H1 (cell line): Measurements from ENCODE around the gene GGT6. TPM values are rescaled to one million over a fixed set of nuclear protein-coding genes. Genes with fewer than 3 reads are reported as not detected.

Experiments
- CTCF ChIA-PET: fragments of 300-600 bp; sonication (Branson Sonifier 250); formaldehyde crosslinking; loops from one replicate; lab custom pipeline; 2021; ENCODE audit not compliant: partially characterized antibody; lab: Charles Lee
- POLR2A ChIA-PET: fragments of 300-600 bp; sonication (Branson Sonifier 250); formaldehyde crosslinking; loops from one replicate; lab custom pipeline; 2021; ENCODE audit warnings: inconsistent platforms; ENCODE audit not compliant: partially characterized antibody; lab: Charles Lee
- DNase-seq, 2 experiments: peaks; one replicate each; pipeline versions ENCODE4 v3.0.0 to v3.0.0-alpha.2; 2010 to 2022; ENCODE audit warnings: low spot score in 2 of 2, low read depth in 1 of 2, mixed read lengths in 1 of 2
- FAIRE-seq: peaks from 2 replicates; lab custom pipeline; 2011; peaks lifted over from hg19 to GRCh38; lab: Jason Lieb, UNC
- H2AFZ ChIP-seq: 2 replicates; pipeline ENCODE4 v1.8.1; 2012; ENCODE audit warnings: low read length, inconsistent platforms
- H2AK5ac ChIP-seq: 2 replicates; pipeline ENCODE4 v1.6.1; 2013; ENCODE audit warnings: low read depth, low read length
- H2BK120ac ChIP-seq: replicated peaks from 2 replicates; pipeline ENCODE3; 2013; ENCODE audit warnings: low read depth, low read length, inconsistent platforms
- H2BK12ac ChIP-seq: 2 replicates; pipeline ENCODE4 v1.6.1; 2013; ENCODE audit warnings: low read depth, low read length
- H2BK15ac ChIP-seq: 2 replicates; pipeline ENCODE4 v1.6.1; 2013; ENCODE audit warnings: low read length
- H2BK20ac ChIP-seq: 2 replicates; pipeline ENCODE4 v1.6.1; 2013; ENCODE audit warnings: low read length
- H2BK5ac ChIP-seq: 2 replicates; pipeline ENCODE4 v1.6.1; 2013; ENCODE audit warnings: low read depth, low read length
- H3K14ac ChIP-seq: 2 replicates; pipeline ENCODE4 v1.6.1; 2013; ENCODE audit warnings: inconsistent platforms; ENCODE audit not compliant: insufficient read length
- H3K18ac ChIP-seq: 2 replicates; pipeline ENCODE4 v1.6.1; 2013; ENCODE audit warnings: low read length; ENCODE audit errors: extremely low read depth
- H3K23ac ChIP-seq: 2 replicates; pipeline ENCODE4 v1.6.1; 2013; ENCODE audit warnings: inconsistent platforms; ENCODE audit not compliant: insufficient read length
- H3K23me2 ChIP-seq: 2 replicates; pipeline ENCODE4 v1.6.1; 2013; ENCODE audit warnings: low read depth, low read length
- H3K27ac ChIP-seq: 2 replicates; pipeline ENCODE4 v1.6.1; 2011; ENCODE audit warnings: low read depth, low read length, inconsistent platforms
- H3K27me3 ChIP-seq, 4 experiments: replicated peaks in 1 of 4; 1 replicate in 1 of 4; 2 replicates in 3 of 4; pipeline versions ENCODE4 v1.6.1 to v1.8.1; 2011 to 2013; ENCODE audit warnings: low read length in 3 of 4, mild to moderate bottlenecking in 3 of 4, inconsistent platforms in 2 of 4, mixed read lengths in 2 of 4, moderate library complexity in 1 of 4; ENCODE audit not compliant: control insufficient read depth in 3 of 4, insufficient read depth in 3 of 4; ENCODE audit errors: extremely low read depth in 1 of 4
- H3K36me3 ChIP-seq, 4 experiments: 2 replicates each; pipeline versions ENCODE4 v1.6.1 to v1.8.1; 2011 to 2013; ENCODE audit warnings: mild to moderate bottlenecking in 4 of 4, low read length in 3 of 4, moderate library complexity in 2 of 4, control low read depth in 1 of 4, inconsistent platforms in 1 of 4; ENCODE audit not compliant: insufficient read depth in 4 of 4, control insufficient read depth in 2 of 4
- H3K4ac ChIP-seq: replicated peaks from 2 replicates; pipeline ENCODE3; 2013; ENCODE audit warnings: low read length, low read depth, mixed read lengths, inconsistent platforms; ENCODE audit not compliant: insufficient read length
- H3K4me1 ChIP-seq, 4 experiments: replicated peaks in 1 of 4; 1 replicate in 1 of 4; 2 replicates in 3 of 4; pipeline versions ENCODE4 v1.6.1 to v1.8.1; 2011 to 2013; ENCODE audit warnings: low read length in 3 of 4, inconsistent platforms in 2 of 4, mixed read lengths in 1 of 4; ENCODE audit not compliant: insufficient read depth in 4 of 4, control insufficient read depth in 3 of 4
- H3K4me2 ChIP-seq, 2 experiments: 2 replicates each; pipeline versions ENCODE4 v1.6.1 to v1.8.1; 2011 to 2013; ENCODE audit warnings: low read depth in 2 of 2, low read length in 2 of 2, control low read depth in 1 of 2, inconsistent platforms in 1 of 2, mild to moderate bottlenecking in 1 of 2; ENCODE audit not compliant: insufficient read depth in 1 of 2
- H3K4me3 ChIP-seq, 4 experiments: fragments of 200-600, 300-600 bp in 1 of 4; sonication (generic), shearing (Covaris generic), sonication (Bioruptor Twin) in 1 of 4; 2 replicates each; pipeline versions ENCODE4 v1.5.1 to v1.8.1; 2011 to 2016; ENCODE audit warnings: low read length in 4 of 4, low read depth in 3 of 4, control low read depth in 2 of 4, inconsistent platforms in 2 of 4, mild to moderate bottlenecking in 2 of 4, mixed read lengths in 1 of 4, moderate library complexity in 1 of 4; ENCODE audit not compliant: insufficient read depth in 2 of 4; ENCODE audit errors: extremely low read depth in 1 of 4
- H3K56ac ChIP-seq: replicated peaks from 2 replicates; pipeline ENCODE3; 2013; ENCODE audit warnings: low read depth, mild to moderate bottlenecking, mixed read lengths, low read length, inconsistent platforms; ENCODE audit not compliant: insufficient read length
- H3K79me1 ChIP-seq: 2 replicates; pipeline ENCODE4 v1.6.1; 2013; ENCODE audit warnings: low read depth, low read length, control low read depth
- H3K79me2 ChIP-seq, 2 experiments: 2 replicates each; pipeline versions ENCODE4 v1.6.1 to v1.8.1; 2012 to 2013; ENCODE audit warnings: low read length in 2 of 2, mild to moderate bottlenecking in 2 of 2, inconsistent platforms in 1 of 2; ENCODE audit not compliant: insufficient read depth in 2 of 2, control insufficient read depth in 1 of 2
- H3K9ac ChIP-seq, 4 experiments: replicated peaks in 1 of 4; 1 replicate in 1 of 4; 2 replicates in 3 of 4; pipeline versions ENCODE4 v1.6.1 to v1.8.1; 2011 to 2013; ENCODE audit warnings: low read depth in 3 of 4, low read length in 3 of 4, control low read depth in 2 of 4, mild to moderate bottlenecking in 2 of 4, moderate library complexity in 2 of 4, inconsistent platforms in 1 of 4; ENCODE audit errors: extremely low read depth in 1 of 4
- H3K9me3 ChIP-seq, 2 experiments: 2 replicates each; pipeline versions ENCODE4 v1.6.1 to v1.8.1; 2012 to 2013; ENCODE audit warnings: mild to moderate bottlenecking in 2 of 2, moderate library complexity in 2 of 2, control low read depth in 1 of 2, inconsistent platforms in 1 of 2, low read depth in 1 of 2, low read length in 1 of 2, mixed read lengths in 1 of 2; ENCODE audit not compliant: insufficient read depth in 2 of 2
- H4K20me1 ChIP-seq, 2 experiments: replicated peaks in 1 of 2; 2 replicates each; pipeline versions ENCODE3 to v1.8.1; 2011 to 2013; ENCODE audit warnings: inconsistent platforms in 2 of 2, low read length in 2 of 2, mild to moderate bottlenecking in 1 of 2; ENCODE audit not compliant: insufficient read depth in 2 of 2, control insufficient read depth in 1 of 2
- H4K5ac ChIP-seq: 2 replicates; pipeline ENCODE4 v1.6.1; 2013; ENCODE audit warnings: low read length, low read depth, mixed read lengths, inconsistent platforms; ENCODE audit not compliant: insufficient read length
- H4K8ac ChIP-seq: 2 replicates; pipeline ENCODE4 v1.8.0; 2013; ENCODE audit warnings: mild to moderate bottlenecking, moderate library complexity, low read length, inconsistent platforms; ENCODE audit not compliant: insufficient read depth; ENCODE audit errors: extremely low read depth
- H4K91ac ChIP-seq: replicated peaks from 2 replicates; pipeline ENCODE3; 2013; ENCODE audit warnings: low read length, mixed read lengths, inconsistent platforms; ENCODE audit not compliant: insufficient read length
- CEBPB ChIP-seq: IDR thresholded peaks from 2 replicates; pipeline ENCODE4 v1.6.1; 2012; ENCODE audit warnings: low read depth, low read length
- CTBP2 ChIP-seq: IDR thresholded peaks from 2 replicates; pipeline ENCODE4 v1.7.0; 2011; ENCODE audit warnings: borderline replicate concordance, mild to moderate bottlenecking, moderate library complexity, mixed read lengths, low read length; ENCODE audit not compliant: insufficient read depth, insufficient read length
- KDM1A ChIP-seq: fragments of 200-600, 300-600 bp; sonication (generic); IDR thresholded peaks from 2 replicates; pipeline ENCODE4 v1.7.1; 2016; ENCODE audit warnings: mild to moderate bottlenecking, low read length, borderline replicate concordance
- NANOG ChIP-seq: IDR thresholded peaks from 2 replicates; pipeline ENCODE4 v1.6.1; 2011; ENCODE audit warnings: low read length, low read depth, mild to moderate bottlenecking, inconsistent platforms; ENCODE audit not compliant: insufficient read depth, poor library complexity, severe bottlenecking
- YY1 ChIP-seq: IDR thresholded peaks from 2 replicates; pipeline ENCODE4 v1.6.1; 2011; ENCODE audit warnings: low read depth, mild to moderate bottlenecking, low read length
- WGBS, 2 experiments: shearing (Covaris generic) in 1 of 2; methylation state at CpG; one replicate each; pipeline versions ENCODE4 v1.1.6 to v1.1.7; 2013 to 2015; ENCODE audit warnings: low lambda C conversion rate in 2 of 2, mixed read lengths in 2 of 2, inconsistent platforms in 1 of 2, low coverage in 1 of 2, missing lambda C conversion rate in 1 of 2; ENCODE audit not compliant: insufficient replicate concordance in 2 of 2, insufficient coverage in 1 of 2, insufficient read length in 1 of 2; ENCODE audit errors: extremely low coverage in 1 of 2, missing lambda C conversion rate in 1 of 2; 5-methylcytosine and 5-hydroxymethylcytosine counted together
- polyA plus RNA-seq, 7 experiments: library from polyadenylated mRNA; depleted of rRNA in 3 of 7; stranded (reverse) in 5 of 7; unstranded in 2 of 7; fragments of >200 nt in 5 of 7; fragments of 200-250 nt in 2 of 7; gene quantifications; 1 replicate in 5 of 7; 2 replicates in 1 of 7; 4 replicates in 1 of 7; pipeline versions ENCODE4 v1.2.1 to v1.2.3, GENCODE V29; 2011 to 2013; ENCODE audit warnings: missing spikeins in 2 of 7, mixed read lengths in 2 of 7
- total RNA-seq: library from RNA; stranded (reverse); fragmentation: NEBNext Ultra II Directional; extraction: Animal tissue kit (Norgen Biotek cat#: 25700); gene quantifications from 2 replicates; pipeline ENCODE4 v1.2.1, GENCODE V29; 2021
- TF ChIP-seq, protein P1 (sequence below), 3 experiments: IDR thresholded peaks; 1 replicate in 2 of 3; 2 replicates in 1 of 3; pipeline versions ENCODE4 v1.5.1 to v1.6.1; 2011; ENCODE audit warnings: low read length in 3 of 3, mild to moderate bottlenecking in 3 of 3, inconsistent platforms in 2 of 3, low read depth in 1 of 3, moderate library complexity in 1 of 3; ENCODE audit not compliant: insufficient read depth in 1 of 3; ENCODE audit errors: control extremely low read depth in 1 of 3

Gene GGT6
- total and polyA plus RNA-seq, 2 of the 8 experiments (the other 6 are each of a cell fraction or from before 2014, with no cell fraction given) = 0.18 TPM; not detected in 1

DNA sequence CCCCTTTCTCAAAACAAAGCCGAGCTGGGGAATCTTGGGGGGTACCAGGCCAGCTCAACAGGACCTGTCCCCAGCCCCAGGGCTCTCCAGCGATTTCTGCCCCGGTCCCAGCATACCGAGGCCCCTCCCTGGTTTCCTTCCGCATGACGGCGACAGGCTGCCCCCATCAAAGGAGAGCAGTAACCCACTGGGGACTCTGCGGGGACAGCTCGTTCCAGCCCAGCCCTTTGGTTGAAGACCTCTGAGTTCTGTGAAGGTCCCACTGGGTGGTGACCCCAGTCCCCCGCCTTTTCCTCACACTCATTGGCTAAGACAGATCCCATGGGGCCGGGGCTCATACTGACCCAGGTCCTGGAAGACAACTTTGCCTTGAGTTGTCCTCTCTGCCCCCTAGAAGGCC, 28.0 kb upstream of the GGT6 start:
- H3K18ac ChIP-seq = no peak overlapping the region
- no peaks in the 10 kb centered on the region for H3K9me3 ChIP-seq
- H3K36me3 ChIP-seq = no peaks in the 10 kb centered on the region
- 85% methylated on average over 11 of the region's 11 CpGs; no CpG with 5 or more reads in 1 of the 2 experiments for WGBS, 2 experiments
- H3K14ac ChIP-seq = no peak overlapping the region
- H3K23me2 ChIP-seq = peaks cover 10% of the 10 kb centered on the region; the same call in 1 of the 2 replicates
- no peak overlapping the region for H2AFZ ChIP-seq
- CTCF ChIA-PET = interaction anchor here (0.7 to 4.2 kb wide), 5 partner anchors 9 to 37 kb away, joined by 3 to 39 read pairs (median 4); no protein-coding TSS in a partner anchor
- no peaks in the 10 kb centered on the region for H3K79me2 ChIP-seq
- no peak overlapping the region for H3K27ac ChIP-seq
- no peak overlapping the region for H2BK15ac ChIP-seq
- FAIRE-seq (no peak), DNase-seq (no peak)
- TF ChIP-seq, protein P1, sequence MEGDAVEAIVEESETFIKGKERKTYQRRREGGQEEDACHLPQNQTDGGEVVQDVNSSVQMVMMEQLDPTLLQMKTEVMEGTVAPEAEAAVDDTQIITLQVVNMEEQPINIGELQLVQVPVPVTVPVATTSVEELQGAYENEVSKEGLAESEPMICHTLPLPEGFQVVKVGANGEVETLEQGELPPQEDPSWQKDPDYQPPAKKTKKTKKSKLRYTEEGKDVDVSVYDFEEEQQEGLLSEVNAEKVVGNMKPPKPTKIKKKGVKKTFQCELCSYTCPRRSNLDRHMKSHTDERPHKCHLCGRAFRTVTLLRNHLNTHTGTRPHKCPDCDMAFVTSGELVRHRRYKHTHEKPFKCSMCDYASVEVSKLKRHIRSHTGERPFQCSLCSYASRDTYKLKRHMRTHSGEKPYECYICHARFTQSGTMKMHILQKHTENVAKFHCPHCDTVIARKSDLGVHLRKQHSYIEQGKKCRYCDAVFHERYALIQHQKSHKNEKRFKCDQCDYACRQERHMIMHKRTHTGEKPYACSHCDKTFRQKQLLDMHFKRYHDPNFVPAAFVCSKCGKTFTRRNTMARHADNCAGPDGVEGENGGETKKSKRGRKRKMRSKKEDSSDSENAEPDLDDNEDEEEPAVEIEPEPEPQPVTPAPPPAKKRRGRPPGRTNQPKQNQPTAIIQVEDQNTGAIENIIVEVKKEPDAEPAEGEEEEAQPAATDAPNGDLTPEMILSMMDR (IDR thresholded peaks at IDR 0.05; ENCODE audit: control extremely low read depth in 1 of 3, insufficient read depth in 1 of 3, low read depth in 1 of 3, low read length in 3 of 3) = no peak
- TF ChIP-seq YY1 = no peak
- TF ChIP-seq CTBP2 = no peak
- TF ChIP-seq KDM1A = no peak
- TF ChIP-seq NANOG = no peak
- no peak for TF ChIP-seq CEBPB
- no peak overlapping the region for H4K8ac ChIP-seq
- H2BK5ac ChIP-seq = no peak overlapping the region
- peaks cover 0 to 1% of the 10 kb centered on the region in 2 experiments for H4K20me1 ChIP-seq
- no peak overlapping the region for H3K23ac ChIP-seq
- no peak overlapping the region for H4K91ac ChIP-seq
- no peak overlapping the region for H3K56ac ChIP-seq
- H3K4me2 ChIP-seq = no peak overlapping the region
- no peak overlapping the region for H2BK12ac ChIP-seq
- H3K9ac ChIP-seq = no peak overlapping the region
- H3K27me3 ChIP-seq = peaks cover 8 to 35% (median 30%) of the 10 kb centered on the region in 4 experiments
- no peaks in the 10 kb centered on the region for H3K79me1 ChIP-seq
- H3K4me1 ChIP-seq = peaks cover 0 to 13% (median 8%) of the 10 kb centered on the region in 4 experiments; a peak in 6 of 7 replicates
- no peak overlapping the region for H2BK120ac ChIP-seq
- H3K4ac ChIP-seq = no peak overlapping the region
- no peak overlapping the region for H2AK5ac ChIP-seq
- POLR2A ChIA-PET = interaction anchor here (1.0 to 1.2 kb wide), 3 partner anchors 9 to 41 kb away, joined by 3 read pairs; no protein-coding TSS in a partner anchor
- no peak overlapping the region for H4K5ac ChIP-seq
- H3K4me3 ChIP-seq = no peak overlapping the region
- no peak overlapping the region for H2BK20ac ChIP-seq
